ENCODE results near the gene AGBL1.

AGBL1 gene

DNA sequence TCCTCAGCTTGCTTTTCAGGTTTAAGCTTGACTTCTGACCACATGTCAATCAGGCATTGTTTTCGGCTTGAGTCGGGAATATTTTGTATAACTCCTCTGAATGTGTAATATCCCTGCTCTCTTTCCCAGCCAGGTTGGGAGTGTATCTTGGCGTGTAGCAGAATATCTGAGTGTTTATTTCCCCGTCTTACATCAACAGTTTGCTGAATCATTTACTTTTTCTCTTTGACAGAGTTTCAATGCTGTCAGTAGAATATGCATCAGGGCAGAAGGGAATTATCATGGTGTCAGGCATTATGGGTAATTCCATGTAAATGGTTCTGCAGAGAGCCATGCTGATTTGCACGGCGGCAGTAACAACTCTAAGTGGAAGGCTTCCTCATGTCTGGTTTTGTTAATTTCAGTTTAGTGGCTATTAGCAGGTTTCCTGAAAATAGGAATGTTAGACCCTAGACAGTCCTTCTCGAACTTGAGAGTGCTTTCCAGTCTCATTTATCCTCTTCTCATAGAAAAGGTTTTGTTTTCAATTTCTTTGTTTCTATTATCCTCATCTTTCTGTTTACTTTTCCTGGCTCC, 566.3 kb downstream of the AGBL1 start:
- H3K4me3 Mint-ChIP-seq = no peak overlapping the region
- no peaks in the 10 kb centered on the region for H3K36me3 Mint-ChIP-seq (ENCODE audit: low read depth)
- H3K27ac Mint-ChIP-seq = no peak overlapping the region
- H3K27me3 Mint-ChIP-seq (ENCODE audit: low read depth) = no peaks in the 10 kb centered on the region
- H3K4me1 Mint-ChIP-seq = no peaks in the 10 kb centered on the region
- TF ChIP-seq, protein P1, sequence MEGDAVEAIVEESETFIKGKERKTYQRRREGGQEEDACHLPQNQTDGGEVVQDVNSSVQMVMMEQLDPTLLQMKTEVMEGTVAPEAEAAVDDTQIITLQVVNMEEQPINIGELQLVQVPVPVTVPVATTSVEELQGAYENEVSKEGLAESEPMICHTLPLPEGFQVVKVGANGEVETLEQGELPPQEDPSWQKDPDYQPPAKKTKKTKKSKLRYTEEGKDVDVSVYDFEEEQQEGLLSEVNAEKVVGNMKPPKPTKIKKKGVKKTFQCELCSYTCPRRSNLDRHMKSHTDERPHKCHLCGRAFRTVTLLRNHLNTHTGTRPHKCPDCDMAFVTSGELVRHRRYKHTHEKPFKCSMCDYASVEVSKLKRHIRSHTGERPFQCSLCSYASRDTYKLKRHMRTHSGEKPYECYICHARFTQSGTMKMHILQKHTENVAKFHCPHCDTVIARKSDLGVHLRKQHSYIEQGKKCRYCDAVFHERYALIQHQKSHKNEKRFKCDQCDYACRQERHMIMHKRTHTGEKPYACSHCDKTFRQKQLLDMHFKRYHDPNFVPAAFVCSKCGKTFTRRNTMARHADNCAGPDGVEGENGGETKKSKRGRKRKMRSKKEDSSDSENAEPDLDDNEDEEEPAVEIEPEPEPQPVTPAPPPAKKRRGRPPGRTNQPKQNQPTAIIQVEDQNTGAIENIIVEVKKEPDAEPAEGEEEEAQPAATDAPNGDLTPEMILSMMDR (IDR thresholded peaks at IDR 0.05; ENCODE audit: unreplicated experiment in 3 of 3) = no peak
- H3K9me3 Mint-ChIP-seq = no peaks in the 10 kb centered on the region

DNA sequence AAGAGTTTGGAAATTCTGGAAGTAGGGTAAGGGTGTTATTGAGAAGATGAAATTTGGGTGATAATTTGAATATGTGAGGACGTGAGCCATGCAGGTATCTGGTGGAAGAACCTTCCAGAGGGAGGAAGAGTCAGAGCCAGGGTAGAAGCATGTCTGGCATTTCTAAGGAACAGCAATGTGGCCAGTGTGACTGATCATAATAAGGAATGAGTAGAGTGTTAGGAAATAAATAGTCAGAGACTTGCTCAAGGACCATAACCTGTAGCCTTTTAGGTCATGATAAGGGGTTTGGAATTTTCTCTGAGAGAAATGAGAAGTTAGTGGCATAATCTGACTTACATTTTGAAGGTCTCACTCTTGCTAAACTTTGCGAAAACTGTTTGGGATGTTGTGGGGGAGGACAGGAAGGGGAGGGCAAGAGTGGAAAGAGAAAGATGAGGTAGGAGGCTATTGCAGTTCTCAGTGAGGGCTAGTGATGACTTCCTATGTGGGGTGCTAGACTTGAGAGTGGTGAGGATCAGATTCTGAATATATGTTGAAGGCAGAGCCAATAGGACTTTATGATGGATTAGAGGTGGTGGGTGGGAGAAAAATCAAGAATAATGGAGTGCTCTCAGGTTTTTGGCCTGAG, 568.3 kb downstream of the AGBL1 start:
- TF ChIP-seq, protein P1 (IDR thresholded peaks at IDR 0.05; ENCODE audit: unreplicated experiment in 3 of 3) = no peak
- H3K4me3 Mint-ChIP-seq = no peak overlapping the region
- no peaks in the 10 kb centered on the region for H3K9me3 Mint-ChIP-seq

DNA sequence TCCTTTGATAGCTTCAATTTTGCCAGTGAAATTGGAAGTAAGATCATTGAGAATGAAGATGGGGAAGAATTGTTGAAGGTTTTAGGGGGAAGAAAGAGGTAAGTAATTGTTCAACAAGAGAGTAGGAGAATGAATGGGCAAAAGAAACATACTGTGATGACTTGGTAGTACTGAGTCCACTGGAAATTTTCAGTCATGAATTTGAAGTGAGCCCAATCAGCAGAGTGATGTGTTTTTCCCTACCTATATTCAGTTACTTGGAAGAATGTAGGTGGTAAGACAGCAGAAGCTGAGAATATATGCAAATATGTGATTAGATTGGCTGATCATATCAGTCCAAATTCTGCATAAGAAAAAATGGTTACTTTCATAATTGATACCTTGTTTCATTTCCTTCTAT, 569.6 kb downstream of the AGBL1 start:
- Mint-ChIP-seq H3K27ac (no peak overlapping the region), H3K36me3 (ENCODE audit: low read depth) (no peaks in the 10 kb centered on the region), H3K9me3 (no peaks in the 10 kb centered on the region), H3K4me3 (no peak overlapping the region), H3K27me3 (ENCODE audit: low read depth) (peaks cover 5% of the 10 kb centered on the region), H3K4me1 (peaks cover 8% of the 10 kb centered on the region)
- TF ChIP-seq, protein P1 (IDR thresholded peaks at IDR 0.05; ENCODE audit: unreplicated experiment in 3 of 3) = no peak

More for the DNA sequence above, 568.3 kb downstream of the AGBL1 start:
- Mint-ChIP-seq H3K27ac (no peak overlapping the region), H3K27me3 (ENCODE audit: low read depth) (no peaks in the 10 kb centered on the region), H3K36me3 (ENCODE audit: low read depth) (no peaks in the 10 kb centered on the region), H3K4me1 (no peaks in the 10 kb centered on the region)

DNA sequence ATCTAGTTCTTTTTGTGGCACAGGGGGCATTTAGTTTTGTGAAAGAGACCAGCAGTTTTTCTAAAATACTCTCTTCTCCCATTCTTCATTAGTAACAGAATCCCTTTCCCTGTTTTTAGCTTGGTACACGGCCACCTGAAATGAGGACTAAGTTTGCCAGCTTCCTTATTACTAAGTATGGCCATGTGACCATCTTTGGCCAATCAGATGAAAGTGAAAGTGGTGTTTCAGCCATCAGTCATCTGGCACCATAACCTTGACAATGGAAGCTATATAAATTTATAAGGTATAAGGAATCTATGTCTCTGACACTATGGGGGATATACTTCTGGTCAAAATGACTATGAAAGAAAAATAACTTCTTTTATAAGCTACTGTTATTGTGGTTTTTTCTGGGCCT, 570.4 kb downstream of the AGBL1 start:
- no peak overlapping the region for H3K4me3 Mint-ChIP-seq
- no peak overlapping the region for H3K27ac Mint-ChIP-seq
- H3K4me1 Mint-ChIP-seq = peaks cover 8% of the 10 kb centered on the region
- no peaks in the 10 kb centered on the region for H3K9me3 Mint-ChIP-seq
- no peaks in the 10 kb centered on the region for H3K36me3 Mint-ChIP-seq (ENCODE audit: low read depth)
- H3K27me3 Mint-ChIP-seq (ENCODE audit: low read depth) = peaks cover 5% of the 10 kb centered on the region
- TF ChIP-seq, protein P1 (IDR thresholded peaks at IDR 0.05; ENCODE audit: unreplicated experiment in 3 of 3) = no peak

DNA sequence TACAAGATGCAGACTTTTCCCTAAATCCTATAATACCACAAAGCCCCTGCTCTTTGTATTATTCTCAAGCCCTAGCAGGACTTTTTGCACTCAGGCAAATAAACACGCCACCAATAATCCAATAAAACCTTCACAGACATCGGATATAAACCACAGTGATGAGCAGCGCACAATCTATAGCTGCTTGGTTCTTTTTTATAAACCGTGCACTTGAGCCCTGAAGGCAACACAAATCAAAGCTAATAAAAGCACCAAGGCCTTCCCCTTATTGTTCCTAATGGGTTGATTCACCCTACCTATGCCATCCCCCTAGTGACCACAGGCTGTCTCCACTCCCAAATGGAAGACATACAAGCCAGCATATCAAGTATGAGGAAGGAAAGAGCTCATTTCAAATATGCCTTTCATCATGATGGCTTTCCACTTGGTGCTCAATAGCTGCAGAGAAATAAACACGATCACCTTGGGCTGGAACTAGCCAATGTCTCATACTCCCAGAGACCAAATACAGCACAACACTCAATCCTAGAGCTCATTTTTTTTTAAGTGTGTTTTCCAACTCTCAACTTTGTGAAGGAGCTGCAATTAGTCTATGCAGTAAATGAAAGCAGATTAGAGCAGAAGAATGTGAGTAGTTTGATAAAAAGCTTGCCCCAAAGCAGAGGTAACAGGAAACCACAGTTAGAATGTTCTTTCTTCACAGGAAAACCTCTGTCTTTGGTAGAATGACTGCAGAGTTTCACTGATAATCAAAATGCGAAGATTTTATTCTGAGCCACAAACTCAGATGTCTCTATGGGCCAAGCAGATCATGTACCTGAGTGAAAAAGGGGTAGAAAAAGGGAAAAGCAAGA, 573.9 kb downstream of the AGBL1 start:
- Mint-ChIP-seq H3K4me1 (peaks cover 8% of the 10 kb centered on the region), H3K9me3 (no peaks in the 10 kb centered on the region), H3K27me3 (ENCODE audit: low read depth) (peaks cover 5% of the 10 kb centered on the region), H3K4me3 (no peak overlapping the region), H3K36me3 (ENCODE audit: low read depth) (no peaks in the 10 kb centered on the region), H3K27ac (no peak overlapping the region)
- TF ChIP-seq, protein P1 (IDR thresholded peaks at IDR 0.05; ENCODE audit: unreplicated experiment in 3 of 3) = no peak

All from nephron (organoid).